ENCODE measurements around the gene RBM20.

- TF ChIP-seq CTCF (optimal IDR thresholded peaks at IDR 0.05 in 1 of 3, IDR thresholded peaks at IDR 0.05 in 1 of 3, conservative IDR thresholded peaks at IDR 0.05 in 1 of 3; ENCODE audit: extremely low read depth in 1 of 3, insufficient read depth in 2 of 3, low read length in 3 of 3) (no peak), EZH2 (IDR thresholded peaks at IDR 0.05; ENCODE audit: low read length) (no peak)
These were observed 226.7 kb downstream of the RBM20 start for GRCh38 chr10:110870823-110871297.

Data from keratinocyte (primary cell).